T-cell (primary cell): ENCODE results near the gene CEP112. TPM values are rescaled to one million over a fixed set of nuclear protein-coding genes. Genes with fewer than 3 reads are reported as not detected.
"Not testable (repeated sequence)": the region's sequence is repeated elsewhere in the genome, so short reads cannot be mapped to it uniquely, and the experiment has no call there.

Experiments
- ATAC-seq, 4 experiments: fragments of 200-7000 bp in 3 of 4; fragments of 150-1000 bp in 1 of 4; cut with Tn5 transposase; replicated peaks in 1 of 4; 1 replicate in 3 of 4; 2 replicates in 1 of 4; pipeline ENCODE4 v1.10.0; 2021; ENCODE audit warnings: moderate library complexity in 3 of 4, mild to moderate bottlenecking in 2 of 4, moderate number of reproducible peaks in 1 of 4
- CTCF ChIA-PET, 2 donors: fragments of 300-600 bp; sonication (Branson Sonifier 250); formaldehyde crosslinking; loops; one replicate each; lab custom pipeline; 2022; ENCODE audit warnings: antibody characterized with exemption in 2 of 2; lab: Charles Lee
- POLR2A ChIA-PET, 2 donors: fragments of 300-600 bp; sonication (Branson Sonifier 250); formaldehyde crosslinking; loops; one replicate each; lab custom pipeline; 2022; ENCODE audit warnings: antibody characterized with exemption in 2 of 2; lab: Charles Lee
- DNase-seq, 35 experiments: peaks; one replicate each; pipeline versions ENCODE4 v3.0.0 to v3.0.0-alpha.2; 2013 to 2023
- H3K27ac ChIP-seq: one replicate; pipeline ENCODE4 v1.5.1; 2013; ENCODE audit warnings: low read length
- H3K27me3 ChIP-seq, 2 experiments: replicated peaks in 1 of 2; 1 replicate in 1 of 2; 2 replicates in 1 of 2; pipeline versions ENCODE4 v1.6.1 to v1.7.0; 2013; ENCODE audit warnings: low read length in 1 of 2, mixed read lengths in 1 of 2; ENCODE audit not compliant: control insufficient read depth in 2 of 2, insufficient read depth in 2 of 2; ENCODE audit errors: extremely low read depth in 1 of 2
- H3K36me3 ChIP-seq, 2 donors: 1 replicate in 1 of 2; 2 replicates in 1 of 2; pipeline versions ENCODE4 v1.6.1 to v1.7.0; 2013; ENCODE audit warnings: low read length in 1 of 2; ENCODE audit not compliant: control insufficient read depth in 2 of 2, insufficient read depth in 1 of 2; ENCODE audit errors: extremely low read depth in 1 of 2
- H3K4me1 ChIP-seq, 2 experiments: 1 replicate in 1 of 2; 2 replicates in 1 of 2; pipeline versions ENCODE4 v1.6.1 to v1.7.0; 2013; ENCODE audit warnings: low read length in 2 of 2, mixed read lengths in 1 of 2; ENCODE audit not compliant: insufficient read depth in 2 of 2, control insufficient read depth in 1 of 2; ENCODE audit errors: extremely low read depth in 1 of 2
- H3K4me3 ChIP-seq, 2 donors: 1 replicate in 1 of 2; 2 replicates in 1 of 2; pipeline versions ENCODE4 v1.5.1 to v1.7.0; 2013; ENCODE audit warnings: mild to moderate bottlenecking in 2 of 2, low read length in 1 of 2, moderate library complexity in 1 of 2; ENCODE audit not compliant: control insufficient read depth in 1 of 2; ENCODE audit errors: extremely low read depth in 1 of 2
- H3K9me3 ChIP-seq: 2 replicates; pipeline ENCODE4 v1.7.0; 2013
- H3K27ac Mint-ChIP-seq, 2 donors: one replicate each; pipeline ENCODE4 v1.8.0; 2020 to 2021; ENCODE audit warnings: mild to moderate bottlenecking in 2 of 2, mixed read lengths in 2 of 2
- H3K27me3 Mint-ChIP-seq, 2 donors: one replicate each; pipeline ENCODE4 v1.8.0; 2021 to 2022; ENCODE audit warnings: mixed read lengths in 2 of 2
- H3K36me3 Mint-ChIP-seq: one replicate; pipeline ENCODE4 v1.8.0; 2021; ENCODE audit warnings: mixed read lengths
- H3K4me1 Mint-ChIP-seq, 3 donors: one replicate each; pipeline ENCODE4 v1.8.0; 2020 to 2022; ENCODE audit warnings: mixed read lengths in 3 of 3, mild to moderate bottlenecking in 1 of 3
- H3K4me3 Mint-ChIP-seq, 3 donors: one replicate each; pipeline ENCODE4 v1.8.0; 2020 to 2022; ENCODE audit warnings: mild to moderate bottlenecking in 3 of 3, mixed read lengths in 3 of 3, moderate library complexity in 3 of 3
- H3K9me3 Mint-ChIP-seq, 3 donors: one replicate each; pipeline ENCODE4 v1.8.0; 2020 to 2022; ENCODE audit warnings: mixed read lengths in 3 of 3
- WGBS: methylation state at CpG from one replicate; pipeline ENCODE4 v1.1.5; 2013; ENCODE audit warnings: missing lambda C conversion rate; ENCODE audit not compliant: insufficient coverage; 5-methylcytosine and 5-hydroxymethylcytosine counted together
- total RNA-seq, 35 experiments: library from RNA in 6 of 35; stranded (reverse) in 6 of 35; fragments of 120-200 nt in 1 of 35; gene quantifications; one replicate each; pipeline versions ENCODE4 v1.2.1 to v1.2.4 and lab custom pipeline; 2013 to 2026

The CEP112 gene
- total RNA-seq, 5 donors from 2014 or later (not counting 1 experiment from before 2014, with no cell fraction given) = 2.4 to 4.9 (median 4.5) TPM

DNA sequence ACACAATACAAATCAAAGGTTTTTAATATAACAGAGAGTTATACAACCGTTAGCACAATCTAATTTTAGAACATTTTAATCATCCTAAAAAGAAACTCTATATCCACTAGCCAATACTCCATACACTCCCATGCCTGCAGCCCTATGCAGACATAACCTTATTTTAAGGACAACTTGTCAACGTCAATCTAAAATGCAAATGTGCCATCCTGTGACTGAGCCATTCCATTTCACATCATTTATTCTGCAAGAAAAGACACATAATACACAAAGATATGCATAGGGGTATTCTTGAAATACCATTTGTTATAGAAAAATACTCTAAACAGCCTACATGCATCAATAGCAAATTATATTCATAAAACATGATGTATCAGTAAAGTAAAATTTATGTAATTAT lies 106.7 kb downstream of the CEP112 start:
- no peaks in the 10 kb centered on the region for H3K36me3 ChIP-seq
- POLR2A ChIA-PET = no interaction called here
- Mint-ChIP-seq H3K27ac (no peak overlapping the region), H3K27me3 (no peaks in the 10 kb centered on the region), H3K9me3 (peaks cover 10 to 19% (median 12%) of the 10 kb centered on the region in 3 donors), H3K4me1 (no peaks in the 10 kb centered on the region), H3K4me3 (no peak overlapping the region), H3K36me3 (peaks cover 24% of the 10 kb centered on the region)
- no peaks in the 10 kb centered on the region for H3K4me1 ChIP-seq
- DNase-seq (no peak), ATAC-seq (no peak)
- CTCF ChIA-PET = no interaction called here
- no peaks in the 10 kb centered on the region for H3K9me3 ChIP-seq
- H3K27ac ChIP-seq = no peak overlapping the region
- WGBS = 75% methylated on average over 1 of the region's 2 CpGs
- no peak overlapping the region for H3K4me3 ChIP-seq
- peaks cover 0 to 12% of the 10 kb centered on the region in 2 experiments for H3K27me3 ChIP-seq

GRCh38 chr17:66080670-66081069 lies 111.3 kb downstream of the CEP112 start:
- POLR2A ChIA-PET, H3K4me3 Mint-ChIP-seq, H3K27ac ChIP-seq, H3K9me3 ChIP-seq, H3K27me3 Mint-ChIP-seq, ATAC-seq, CTCF ChIA-PET, H3K27ac Mint-ChIP-seq, DNase-seq, H3K27me3 ChIP-seq, H3K4me3 ChIP-seq, H3K36me3 ChIP-seq: not testable (repeated sequence)
- peaks cover 16% of the 10 kb centered on the region for H3K36me3 Mint-ChIP-seq
- H3K4me1 Mint-ChIP-seq = peaks cover 18 to 22% (median 20%) of the 10 kb centered on the region in 3 donors
- no CpG with 5 or more reads among the region's 3 CpGs for WGBS
- peaks cover 4 to 15% of the 10 kb centered on the region in 2 experiments for H3K4me1 ChIP-seq
- H3K9me3 Mint-ChIP-seq = peaks cover 3 to 11% (median 8%) of the 10 kb centered on the region in 3 donors

- Mint-ChIP-seq H3K4me3 (peak overlapping the region in 2 of 3 donors; percentile 7 to 8), H3K27me3 (no peaks in the 10 kb centered on the region), H3K27ac (no peak overlapping the region), H3K36me3 (peaks cover 9% of the 10 kb centered on the region), H3K4me1 (peaks cover 20 to 25% (median 21%) of the 10 kb centered on the region in 3 donors), H3K9me3 (peaks cover 0 to 7% (median 4%) of the 10 kb centered on the region in 3 donors)
- CTCF ChIA-PET = no interaction called here
- ATAC-seq = no peak
- peaks cover 4 to 15% of the 10 kb centered on the region in 2 experiments for H3K4me1 ChIP-seq
- WGBS = 100% methylated on average over 1 of the region's 5 CpGs
- peaks cover 0 to 5% of the 10 kb centered on the region in 2 experiments for H3K27me3 ChIP-seq
- no peak for DNase-seq
- no peak overlapping the region for H3K27ac ChIP-seq
- no peaks in the 10 kb centered on the region for H3K36me3 ChIP-seq
- H3K4me3 ChIP-seq = no peak overlapping the region
- POLR2A ChIA-PET = no interaction called here
- H3K9me3 ChIP-seq = no peaks in the 10 kb centered on the region
Observed at GRCh38 chr17:66076546-66077190, 115.3 kb downstream of the CEP112 start.

- no peaks in the 10 kb centered on the region for H3K27me3 Mint-ChIP-seq
- no peaks in the 10 kb centered on the region for H3K36me3 Mint-ChIP-seq
- H3K27ac ChIP-seq = no peak overlapping the region
- H3K4me3 Mint-ChIP-seq = no peak overlapping the region
- H3K4me1 ChIP-seq = peaks cover 4 to 15% of the 10 kb centered on the region in 2 experiments
- no peak overlapping the region for H3K27ac Mint-ChIP-seq
- no peak overlapping the region for H3K4me3 ChIP-seq
- CTCF ChIA-PET = no interaction called here
- H3K9me3 Mint-ChIP-seq = no peaks in the 10 kb centered on the region
- DNase-seq = no peak
- peaks cover 20 to 25% (median 21%) of the 10 kb centered on the region in 3 donors for H3K4me1 Mint-ChIP-seq
- H3K36me3 ChIP-seq = no peaks in the 10 kb centered on the region
- no peaks in the 10 kb centered on the region for H3K9me3 ChIP-seq
- ATAC-seq = no peak
- POLR2A ChIA-PET = no interaction called here
- H3K27me3 ChIP-seq = peaks cover 0 to 4% of the 10 kb centered on the region in 2 experiments
Observed at GRCh38 chr17:66073384-66073783, 118.5 kb downstream of the CEP112 start.

GRCh38 chr17:66063686-66064085 lies 128.2 kb downstream of the CEP112 start:
- DNase-seq (no peak), ATAC-seq (no peak)
- POLR2A ChIA-PET = no interaction called here
- peaks cover 0 to 4% (median 4%) of the 10 kb centered on the region in 3 donors for H3K9me3 Mint-ChIP-seq
- H3K9me3 ChIP-seq = no peaks in the 10 kb centered on the region
- H3K4me3 ChIP-seq = no peak overlapping the region
- peaks cover 23% of the 10 kb centered on the region for H3K36me3 Mint-ChIP-seq
- WGBS = 13% methylated on average over 1 of the region's 1 CpG
- H3K27ac Mint-ChIP-seq = no peak overlapping the region
- H3K27me3 Mint-ChIP-seq = no peaks in the 10 kb centered on the region
- H3K27ac ChIP-seq = no peak overlapping the region
- no peaks in the 10 kb centered on the region for H3K36me3 ChIP-seq
- no peaks in the 10 kb centered on the region for H3K4me1 Mint-ChIP-seq
- H3K4me3 Mint-ChIP-seq = no peak overlapping the region
- CTCF ChIA-PET = no interaction called here
- no peaks in the 10 kb centered on the region for H3K4me1 ChIP-seq
- no peaks in the 10 kb centered on the region for H3K27me3 ChIP-seq

GRCh38 chr17:66056148-66056547 lies 135.8 kb downstream of the CEP112 start:
- Histone ChIP-seq H3K4me3 (no peak overlapping the region), H3K36me3 (no peaks in the 10 kb centered on the region), H3K4me1 (no peaks in the 10 kb centered on the region), H3K9me3 (no peaks in the 10 kb centered on the region), H3K27me3 (no peaks in the 10 kb centered on the region), H3K27ac (no peak overlapping the region)
- ChIA-PET CTCF (no interaction called here), POLR2A (no interaction called here)
- ATAC-seq (no peak), DNase-seq (no peak)
- H3K9me3 Mint-ChIP-seq = peaks cover under 1 to 7% (median 4%) of the 10 kb centered on the region in 3 donors
- no peak overlapping the region for H3K27ac Mint-ChIP-seq
- no peak overlapping the region for H3K4me3 Mint-ChIP-seq
- H3K36me3 Mint-ChIP-seq = peaks cover 33% of the 10 kb centered on the region
- 90% methylated on average over 2 of the region's 4 CpGs for WGBS
- no peaks in the 10 kb centered on the region for H3K4me1 Mint-ChIP-seq
- no peaks in the 10 kb centered on the region for H3K27me3 Mint-ChIP-seq
